ENCODE results near the gene FN3K. TPM values are rescaled to one million over a fixed set of nuclear protein-coding genes. Genes with fewer than 3 reads are reported as not detected.

The FN3K gene
- total RNA-seq, 1 experiment from 2014 or later: 28.3 TPM

- Histone ChIP-seq H3K23me2 (ENCODE audit: insufficient read length, low read depth, low read length, poor library complexity, severe bottlenecking) (no peaks in the 10 kb centered on the region), H3T11ph (ENCODE audit: low read length) (no peak overlapping the region), H2BK20ac (ENCODE audit: low read depth, low read length, poor library complexity, severe bottlenecking) (no peak overlapping the region), H4K91ac (ENCODE audit: insufficient read length, low read depth, low read length) (no peak overlapping the region), H2BK5ac (ENCODE audit: insufficient read length, low read length) (no peak overlapping the region), H2AFZ (ENCODE audit: low read length) (no peak overlapping the region), H3K4ac (ENCODE audit: low read depth, low read length) (no peak overlapping the region), H4K5ac (ENCODE audit: insufficient read length, low read depth, low read length) (no peak overlapping the region), H2BK12ac (ENCODE audit: insufficient read length, low read depth, low read length) (no peak overlapping the region), H3K23ac (ENCODE audit: insufficient read length, low read depth, low read length) (no peak overlapping the region), H4K8ac (replicated peaks; ENCODE audit: insufficient read length, low read depth, low read length) (no peak overlapping the region), H4K20me1 (ENCODE audit: control insufficient read depth, insufficient read depth, insufficient read length) (no peaks in the 10 kb centered on the region), H3K27me3 (ENCODE audit: insufficient read depth, low read length) (no peaks in the 10 kb centered on the region), H3K56ac (ENCODE audit: insufficient read length, low read depth, low read length) (no peak overlapping the region), H2AK5ac (ENCODE audit: insufficient read length, low read length) (no peak overlapping the region), H3K79me2 (ENCODE audit: insufficient read depth, low read length) (no peaks in the 10 kb centered on the region), H3K9ac (ENCODE audit: extremely low read depth, insufficient read length, low read length) (no peak overlapping the region), H3K27ac (ENCODE audit: insufficient read length, low read depth, low read length) (no peak overlapping the region), H2BK15ac (ENCODE audit: low read depth, low read length) (no peak overlapping the region), H3K14ac (ENCODE audit: insufficient read depth, low read length) (no peak overlapping the region), H3K4me2 (ENCODE audit: insufficient read depth, insufficient read length, low read length) (no peak overlapping the region), H3K9me3 (ENCODE audit: control insufficient read depth, low read depth, low read length) (no peaks in the 10 kb centered on the region), H3K79me1 (ENCODE audit: insufficient read depth, low read depth, low read length, poor library complexity, severe bottlenecking) (no peaks in the 10 kb centered on the region), H3K18ac (ENCODE audit: insufficient read length, low read depth, low read length) (no peak overlapping the region), H3K4me1 (ENCODE audit: insufficient read depth, low read length) (no peaks in the 10 kb centered on the region), H2BK120ac (ENCODE audit: low read depth, low read length, poor library complexity, severe bottlenecking) (no peak overlapping the region)
- Mint-ChIP-seq H3K9me3 (peaks cover 23 to 25% of the 10 kb centered on the region in 2 experiments), H3K4me1 (peaks cover 19 to 20% of the 10 kb centered on the region in 2 experiments), H3K27ac (no peak overlapping the region), H3K36me3 (ENCODE audit: insufficient read depth in 1 of 3, low read depth in 3 of 3) (peaks cover 40 to 58% (median 56%) of the 10 kb centered on the region in 3 experiments), H3K4me3 (no peak overlapping the region), H3K27me3 (ENCODE audit: low read depth) (peaks cover 2% of the 10 kb centered on the region; the same call in 1 of the 2 replicates)
- no peak for DNase-seq
- WGBS (ENCODE audit: extremely low coverage, insufficient read length, low lambda C conversion rate): no CpG with 5 or more reads among the region's 10 CpGs
- TF ChIP-seq, protein P1, sequence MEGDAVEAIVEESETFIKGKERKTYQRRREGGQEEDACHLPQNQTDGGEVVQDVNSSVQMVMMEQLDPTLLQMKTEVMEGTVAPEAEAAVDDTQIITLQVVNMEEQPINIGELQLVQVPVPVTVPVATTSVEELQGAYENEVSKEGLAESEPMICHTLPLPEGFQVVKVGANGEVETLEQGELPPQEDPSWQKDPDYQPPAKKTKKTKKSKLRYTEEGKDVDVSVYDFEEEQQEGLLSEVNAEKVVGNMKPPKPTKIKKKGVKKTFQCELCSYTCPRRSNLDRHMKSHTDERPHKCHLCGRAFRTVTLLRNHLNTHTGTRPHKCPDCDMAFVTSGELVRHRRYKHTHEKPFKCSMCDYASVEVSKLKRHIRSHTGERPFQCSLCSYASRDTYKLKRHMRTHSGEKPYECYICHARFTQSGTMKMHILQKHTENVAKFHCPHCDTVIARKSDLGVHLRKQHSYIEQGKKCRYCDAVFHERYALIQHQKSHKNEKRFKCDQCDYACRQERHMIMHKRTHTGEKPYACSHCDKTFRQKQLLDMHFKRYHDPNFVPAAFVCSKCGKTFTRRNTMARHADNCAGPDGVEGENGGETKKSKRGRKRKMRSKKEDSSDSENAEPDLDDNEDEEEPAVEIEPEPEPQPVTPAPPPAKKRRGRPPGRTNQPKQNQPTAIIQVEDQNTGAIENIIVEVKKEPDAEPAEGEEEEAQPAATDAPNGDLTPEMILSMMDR (conservative IDR thresholded peaks at IDR 0.05): no peak
Observed at GRCh38 chr17:82740906-82741759, 5.7 kb downstream of the FN3K start.

All from H9 (cell line).